Measurements from ENCODE around the gene PLPP1. TPM values are rescaled to one million over a fixed set of nuclear protein-coding genes. Genes with fewer than 3 reads are reported as not detected.
A peak's percentile ranks its signal among the peaks of the same experiment; 100 is the strongest.
"Not testable (repeated sequence)": the region's sequence is repeated elsewhere in the genome, so short reads cannot be mapped to it uniquely, and the experiment has no call there.

Gene PLPP1
- total RNA-seq, 6 experiments from 2014 or later = 23.3 to 145 (median 36.0) TPM

- intact Hi-C loops (cut with DNase I) = no loop called here
- Histone ChIP-seq H3K4me3 (no peak overlapping the region), H3K27ac (peak overlapping the region in 2 of 3 donors; percentile 38 to 53), H3K36me3 (no peaks in the 10 kb centered on the region), H3K27me3 (no peaks in the 10 kb centered on the region), H3K9me3 (no peaks in the 10 kb centered on the region), H3K4me1 (peaks cover 0 to 50% (median 13%) of the 10 kb centered on the region in 4 donors)
- ATAC-seq (peak in 3 of 4 donors; percentile 6 to 13 (median 7)), DNase-seq (no peak)
- TF ChIP-seq CTCF (IDR thresholded peaks at IDR 0.05) = no peak
- TF ChIP-seq POLR2A (IDR thresholded peaks at IDR 0.05) = no peak
Observed at GRCh38 chr5:55510523-55510880, 24.3 kb downstream of the PLPP1 start.

- ATAC-seq (peak; percentile 72 to 78 (median 74)), DNase-seq (no peak)
- 28% methylated on average over 5 of the region's 5 CpGs for WGBS (ENCODE audit: insufficient coverage, low coverage, low lambda C conversion rate, missing lambda C conversion rate)
Observed at GRCh38 chr5:55509796-55510522, 24.8 kb downstream of the PLPP1 start.

GRCh38 chr5:55509097-55509496, 25.7 kb downstream of the PLPP1 start:
- intact Hi-C loops (cut with DNase I) = no loop called here
- WGBS (ENCODE audit: insufficient coverage, low coverage, low lambda C conversion rate, missing lambda C conversion rate) = 100% methylated on average over 1 of the region's 1 CpG
- H3K27ac ChIP-seq = peak overlapping the region in 2 of 3 donors; percentile 38 to 53
- no peaks in the 10 kb centered on the region for H3K27me3 ChIP-seq
- TF ChIP-seq POLR2A (IDR thresholded peaks at IDR 0.05) (no peak), CTCF (IDR thresholded peaks at IDR 0.05) (no peak)
- no peak overlapping the region for H3K4me3 ChIP-seq
- H3K36me3 ChIP-seq = no peaks in the 10 kb centered on the region
- no peaks in the 10 kb centered on the region for H3K9me3 ChIP-seq
- no peak for DNase-seq
- ATAC-seq = no peak
- H3K4me1 ChIP-seq = peaks cover 0 to 50% (median 13%) of the 10 kb centered on the region in 4 donors

More at GRCh38 chr5:55509796-55510522, 24.8 kb downstream of the PLPP1 start:
- Histone ChIP-seq H3K36me3 (no peaks in the 10 kb centered on the region), H3K4me1 (peaks cover 0 to 50% (median 13%) of the 10 kb centered on the region in 4 donors), H3K9me3 (no peaks in the 10 kb centered on the region), H3K27me3 (no peaks in the 10 kb centered on the region), H3K27ac (peak overlapping the region; percentile 28 to 53 (median 38)), H3K4me3 (no peak overlapping the region)
- intact Hi-C loops (cut with DNase I) = no loop called here
- TF ChIP-seq POLR2A (IDR thresholded peaks at IDR 0.05) = no peak
- no peak for TF ChIP-seq CTCF (IDR thresholded peaks at IDR 0.05)

- TF ChIP-seq POLR2A (IDR thresholded peaks at IDR 0.05) (no peak), CTCF (IDR thresholded peaks at IDR 0.05) (no peak)
- 25% methylated on average over 2 of the region's 2 CpGs for WGBS (ENCODE audit: insufficient coverage, low coverage, low lambda C conversion rate, missing lambda C conversion rate)
- DNase-seq = no peak
- peak; percentile 64 to 75 (median 73) for ATAC-seq
- Histone ChIP-seq H3K4me1 (peaks cover 0 to 54% (median 13%) of the 10 kb centered on the region in 4 donors), H3K36me3 (no peaks in the 10 kb centered on the region), H3K27me3 (no peaks in the 10 kb centered on the region), H3K27ac (peak overlapping the region; percentile 12 to 39 (median 21)), H3K4me3 (no peak overlapping the region), H3K9me3 (no peaks in the 10 kb centered on the region)
- intact Hi-C loops (cut with DNase I) = no loop called here
Observed at GRCh38 chr5:55507574-55507973, 27.2 kb downstream of the PLPP1 start.

- H3K4me3 ChIP-seq; H3K27ac ChIP-seq; intact Hi-C loops (cut with DNase I); H3K9me3 ChIP-seq; DNase-seq; H3K36me3 ChIP-seq; H3K27me3 ChIP-seq; ATAC-seq: not testable (repeated sequence)
- peaks cover 0 to 45% (median 13%) of the 10 kb centered on the region in 4 donors for H3K4me1 ChIP-seq
- WGBS (ENCODE audit: insufficient coverage, low coverage, low lambda C conversion rate, missing lambda C conversion rate) = 92% methylated on average over 2 of the region's 6 CpGs
Observed at GRCh38 chr5:55505711-55506110, 29.1 kb downstream of the PLPP1 start.

- H3K9me3 ChIP-seq; H3K27ac ChIP-seq; intact Hi-C loops (cut with DNase I); H3K4me3 ChIP-seq; ATAC-seq; H3K36me3 ChIP-seq; H3K27me3 ChIP-seq; DNase-seq: not testable (repeated sequence)
- WGBS (ENCODE audit: insufficient coverage, low coverage, low lambda C conversion rate, missing lambda C conversion rate) = 96% methylated on average over 4 of the region's 7 CpGs
- peaks cover 0 to 33% (median 6%) of the 10 kb centered on the region in 4 donors for H3K4me1 ChIP-seq
Observed at GRCh38 chr5:55503917-55504316, 30.8 kb downstream of the PLPP1 start.

Data from right lobe of liver (tissue), 6 donors.